Measurements from ENCODE around the gene LINS1.

Gene LINS1

DNA sequence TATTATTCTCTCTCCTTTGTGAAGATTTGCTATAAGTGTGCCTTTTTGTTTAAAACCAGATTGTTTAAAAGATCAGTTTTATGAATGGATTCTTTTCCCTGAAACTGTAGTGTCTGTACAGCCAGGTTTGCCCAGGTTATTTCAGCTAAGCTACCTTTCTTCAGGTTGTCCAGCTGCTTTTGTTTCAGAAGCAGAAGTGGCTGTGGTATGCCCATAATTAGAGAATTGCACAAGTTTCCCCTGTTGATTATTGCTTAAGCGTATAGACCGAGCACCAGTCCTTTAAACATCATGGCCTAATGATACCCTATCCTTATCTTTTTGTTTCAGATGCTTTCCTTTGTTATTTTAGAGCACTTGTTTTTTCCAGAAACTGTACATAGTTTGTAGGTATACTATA is 10.6 kb upstream of the LINS1 start:
- TF ChIP-seq, protein P1, sequence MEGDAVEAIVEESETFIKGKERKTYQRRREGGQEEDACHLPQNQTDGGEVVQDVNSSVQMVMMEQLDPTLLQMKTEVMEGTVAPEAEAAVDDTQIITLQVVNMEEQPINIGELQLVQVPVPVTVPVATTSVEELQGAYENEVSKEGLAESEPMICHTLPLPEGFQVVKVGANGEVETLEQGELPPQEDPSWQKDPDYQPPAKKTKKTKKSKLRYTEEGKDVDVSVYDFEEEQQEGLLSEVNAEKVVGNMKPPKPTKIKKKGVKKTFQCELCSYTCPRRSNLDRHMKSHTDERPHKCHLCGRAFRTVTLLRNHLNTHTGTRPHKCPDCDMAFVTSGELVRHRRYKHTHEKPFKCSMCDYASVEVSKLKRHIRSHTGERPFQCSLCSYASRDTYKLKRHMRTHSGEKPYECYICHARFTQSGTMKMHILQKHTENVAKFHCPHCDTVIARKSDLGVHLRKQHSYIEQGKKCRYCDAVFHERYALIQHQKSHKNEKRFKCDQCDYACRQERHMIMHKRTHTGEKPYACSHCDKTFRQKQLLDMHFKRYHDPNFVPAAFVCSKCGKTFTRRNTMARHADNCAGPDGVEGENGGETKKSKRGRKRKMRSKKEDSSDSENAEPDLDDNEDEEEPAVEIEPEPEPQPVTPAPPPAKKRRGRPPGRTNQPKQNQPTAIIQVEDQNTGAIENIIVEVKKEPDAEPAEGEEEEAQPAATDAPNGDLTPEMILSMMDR (IDR thresholded peaks at IDR 0.05; ENCODE audit: low read depth, low read length, missing control alignments), result no peak
- DNase-seq (ENCODE audit: extremely low read depth, low read depth), result no peak
- no peak overlapping the region for H3K4me3 ChIP-seq (replicated peaks; ENCODE audit: low read depth, low read length)

GRCh38 chr15:100602823-100603393 is 924 bp upstream of the LINS1 start:
- TF ChIP-seq, protein P1 (IDR thresholded peaks at IDR 0.05; ENCODE audit: low read depth, low read length, missing control alignments), result no peak
- no peak for DNase-seq (ENCODE audit: extremely low read depth, low read depth)

GRCh38 chr15:100601617-100602063 is 344 bp downstream of the LINS1 start:
- TF ChIP-seq, protein P1 (IDR thresholded peaks at IDR 0.05; ENCODE audit: low read depth, low read length, missing control alignments), result no peak
- no peak for DNase-seq (ENCODE audit: extremely low read depth, low read depth)
- peak overlapping the region; percentile 90 for H3K4me3 ChIP-seq (replicated peaks; ENCODE audit: low read depth, low read length)

More at GRCh38 chr15:100602823-100603393, 924 bp upstream of the LINS1 start:
- H3K4me3 ChIP-seq (replicated peaks; ENCODE audit: low read depth, low read length), result peak overlapping the region; percentile 90

DNA sequence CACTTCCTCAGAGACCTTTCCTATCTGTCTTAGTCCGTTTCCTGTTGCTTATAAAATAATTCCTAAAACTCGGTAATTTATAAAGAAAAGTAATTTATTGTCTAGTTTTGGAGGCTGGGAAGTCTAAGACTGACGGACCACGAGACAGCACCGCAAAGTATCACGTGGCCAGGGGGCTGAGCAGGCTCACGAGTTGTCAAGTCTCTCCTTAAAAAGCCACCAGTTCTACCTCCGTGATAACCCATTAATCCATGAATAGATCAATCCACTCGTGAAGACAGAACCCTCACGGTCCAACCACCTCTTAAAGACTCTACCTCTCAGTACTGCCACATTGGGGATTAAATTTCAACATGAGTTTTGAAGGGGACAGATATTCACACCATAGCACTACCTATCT is 821 bp downstream of the LINS1 start:
- TF ChIP-seq, protein P1 (IDR thresholded peaks at IDR 0.05; ENCODE audit: low read depth, low read length, missing control alignments), result no peak
- no peak for DNase-seq (ENCODE audit: extremely low read depth, low read depth)
- peak overlapping the region; percentile 90 for H3K4me3 ChIP-seq (replicated peaks; ENCODE audit: low read depth, low read length)

DNA sequence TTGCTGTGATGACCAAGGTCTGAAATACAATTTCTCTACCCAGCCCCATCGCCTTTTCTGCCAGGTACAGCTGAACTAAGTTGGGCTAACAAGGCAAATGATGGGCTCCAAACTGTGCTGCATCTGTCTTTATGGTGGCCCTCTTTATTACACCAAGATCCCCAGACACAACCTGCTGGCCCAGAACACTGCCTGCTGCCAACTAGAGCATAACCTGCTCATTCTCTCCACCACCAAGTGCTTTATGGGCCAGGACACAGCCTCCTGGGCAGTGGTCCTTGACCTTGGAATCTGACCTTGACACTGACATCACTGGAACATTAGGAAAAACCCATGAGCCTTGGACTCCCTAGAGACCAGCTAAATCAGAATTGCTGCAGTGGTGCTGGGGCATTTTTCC is 3.3 kb downstream of the LINS1 start:
- no peak for DNase-seq (ENCODE audit: extremely low read depth, low read depth)
- TF ChIP-seq, protein P1 (IDR thresholded peaks at IDR 0.05; ENCODE audit: low read depth, low read length, missing control alignments), result no peak
- no peak overlapping the region for H3K4me3 ChIP-seq (replicated peaks; ENCODE audit: low read depth, low read length)

DNA sequence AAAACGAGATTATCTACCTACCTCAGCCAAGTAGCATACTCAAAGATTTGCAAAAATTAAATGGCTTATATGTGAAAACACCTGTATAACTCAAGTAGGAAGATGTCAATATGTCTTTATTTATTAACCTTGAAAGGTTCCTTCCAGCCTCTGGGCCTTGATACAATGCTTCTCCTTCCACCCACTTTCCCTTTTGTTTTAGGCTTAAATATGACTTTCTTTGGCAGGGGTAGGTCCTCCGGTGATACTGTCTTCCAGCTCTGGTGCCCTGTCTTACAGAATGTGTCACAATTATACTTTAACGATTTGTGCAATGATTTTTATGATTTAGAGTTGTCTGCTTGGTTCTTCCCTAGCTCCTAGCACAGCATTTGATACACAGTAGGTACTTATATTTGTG is 4.1 kb downstream of the LINS1 start:
- no peak overlapping the region for H3K4me3 ChIP-seq (replicated peaks; ENCODE audit: low read depth, low read length)
- TF ChIP-seq, protein P1 (IDR thresholded peaks at IDR 0.05; ENCODE audit: low read depth, low read length, missing control alignments), result no peak
- DNase-seq (ENCODE audit: extremely low read depth, low read depth), result no peak

DNA sequence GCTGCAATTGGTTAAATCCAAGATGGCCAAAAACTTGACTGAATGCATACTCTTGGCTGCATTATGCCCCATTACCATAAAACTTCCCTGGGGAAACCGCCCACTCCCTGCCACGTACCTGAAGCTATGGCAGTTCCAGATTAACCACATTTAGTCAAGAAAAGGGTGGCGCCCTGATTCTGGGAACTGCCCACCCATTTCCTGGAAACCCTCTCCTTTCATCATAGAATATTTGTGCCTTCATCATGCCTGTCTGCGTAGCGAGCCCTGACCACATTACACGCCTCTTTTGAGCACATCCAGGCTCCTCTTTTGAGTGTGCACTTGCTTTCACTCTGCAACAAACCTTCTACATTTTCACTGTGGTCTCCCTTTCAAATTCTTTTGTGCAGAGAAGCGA is 5.2 kb downstream of the LINS1 start:
- H3K4me3 ChIP-seq (replicated peaks; ENCODE audit: low read depth, low read length), result no peak overlapping the region
- DNase-seq (ENCODE audit: extremely low read depth, low read depth), result no peak
- TF ChIP-seq, protein P1 (IDR thresholded peaks at IDR 0.05; ENCODE audit: low read depth, low read length, missing control alignments), result no peak

Data from HFF-Myc (cell line).